Stimulated activated CD4-positive, alpha-beta T cell treated with anti-CD3 and anti-CD28 coated beads, TNF-alpha, amount 100 ng/mL, for 4 hours (primary cell): ENCODE data around the gene FRMD3.

Experiments
- DNase-seq, 3 experiments: peaks; one replicate each; pipeline ENCODE4 v3.0.0-alpha.2; 2020; ENCODE audit warnings: low read depth in 3 of 3

FRMD3 gene

GRCh38 chr9:83336706-83337105, 201.5 kb downstream of the FRMD3 start:
- DNase-seq = no peak

- peak; percentile 29 to 37 (median 32) for DNase-seq
Measured at GRCh38 chr9:83334320-83334719, 203.9 kb downstream of the FRMD3 start.

- DNase-seq = no peak
Measured at GRCh38 chr9:83330207-83331196, 207.7 kb downstream of the FRMD3 start.

- no peak for DNase-seq
Measured at GRCh38 chr9:83327750-83328622, 210.2 kb downstream of the FRMD3 start.

- DNase-seq = no peak
Measured at GRCh38 chr9:83327323-83327722, 210.9 kb downstream of the FRMD3 start.

- no peak for DNase-seq
Measured at GRCh38 chr9:83323148-83323547, 215.1 kb downstream of the FRMD3 start.

GRCh38 chr9:83322438-83322837, 215.8 kb downstream of the FRMD3 start:
- no peak for DNase-seq

GRCh38 chr9:83317244-83317643, 221.0 kb downstream of the FRMD3 start:
- DNase-seq = no peak

GRCh38 chr9:83315649-83316048, 222.6 kb downstream of the FRMD3 start:
- DNase-seq = no peak

- no peak for DNase-seq
Measured at GRCh38 chr9:83313781-83314180, 224.4 kb downstream of the FRMD3 start.

GRCh38 chr9:83312537-83312936, 225.7 kb downstream of the FRMD3 start:
- DNase-seq = no peak

GRCh38 chr9:83307066-83307724, 231.0 kb downstream of the FRMD3 start:
- no peak for DNase-seq

GRCh38 chr9:83304686-83305085, 233.5 kb downstream of the FRMD3 start:
- no peak for DNase-seq

- DNase-seq = no peak
Measured at GRCh38 chr9:83299571-83299970, 238.6 kb downstream of the FRMD3 start.

- no peak for DNase-seq
Measured at GRCh38 chr9:83299094-83299493, 239.1 kb downstream of the FRMD3 start.

- DNase-seq = no peak
Measured at GRCh38 chr9:83296123-83296522, 242.1 kb downstream of the FRMD3 start.

GRCh38 chr9:83294816-83295215, 243.4 kb downstream of the FRMD3 start:
- DNase-seq = no peak

- DNase-seq = no peak
Measured at GRCh38 chr9:83291196-83291595, 247.0 kb downstream of the FRMD3 start.

GRCh38 chr9:83290692-83291091, 247.5 kb downstream of the FRMD3 start:
- DNase-seq = no peak

GRCh38 chr9:83287021-83287420, 251.2 kb downstream of the FRMD3 start:
- DNase-seq = no peak

- DNase-seq = no peak
Measured at GRCh38 chr9:83285445-83286225, 252.6 kb downstream of the FRMD3 start.
